A549 treated with GW870086 at 1 μM for 4 hours (cell line): Measurements from ENCODE around the gene TMEM158. TPM values are rescaled to one million over a fixed set of nuclear protein-coding genes. Genes with fewer than 3 reads are reported as not detected.

Source experiments
- total RNA-seq: library from RNA; stranded (reverse); fragments of 200-300 nt; extraction: Qiagen RNA extraction; gene quantifications from 5 replicates; pipeline ENCODE4 v1.2.3, GENCODE V29; 2022; ENCODE audit warnings: low read depth

Gene TMEM158
- total RNA-seq: 9.5 to 15.3 TPM (median 12.9 TPM) in 5 replicates

DNA sequence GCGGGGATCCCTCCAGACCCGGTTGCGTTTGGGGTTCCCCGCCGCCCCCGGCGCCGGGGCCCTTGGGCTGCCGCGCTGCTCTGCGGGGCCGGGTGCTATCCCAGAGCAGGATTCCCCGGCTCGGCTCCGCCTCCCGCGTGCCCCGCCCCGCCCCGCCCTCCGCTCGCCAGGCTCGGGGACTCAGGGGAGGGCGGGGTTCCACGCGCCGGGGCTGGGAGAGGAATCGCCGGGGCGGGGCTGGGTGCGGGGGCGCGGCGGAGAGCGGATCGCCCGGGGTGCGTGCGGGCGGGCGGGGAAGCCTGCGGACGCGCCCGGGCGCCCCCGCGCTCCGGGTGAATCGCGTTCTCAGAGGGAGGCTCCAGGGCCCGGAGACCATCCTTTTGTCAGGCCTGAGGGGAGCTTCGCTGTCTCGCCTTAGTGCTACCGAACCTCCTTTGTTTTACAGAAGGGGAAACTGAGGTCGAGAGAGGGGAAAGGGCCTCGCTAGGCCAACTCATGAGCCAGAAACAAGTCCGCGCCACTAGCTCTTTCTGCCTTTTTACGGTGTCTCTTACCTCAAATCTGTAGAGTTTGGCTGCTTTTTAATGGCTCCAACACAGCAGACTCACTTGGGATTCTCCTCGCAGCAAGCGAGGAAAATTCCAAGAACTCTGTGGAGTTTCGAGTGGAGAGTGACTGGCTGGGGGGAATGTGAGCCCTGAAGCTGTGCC, at the start of gene TMEM158:
Gene TMEM158 (minus strand): TSS at position 82 of the 710 bp plus-strand sequence. CDS start 260 bp downstream, outside the sequence.

Other genes with a start within 250 kb of the TMEM158 start
- 0.27 TPM in 1 of 5 replicates, not detected in the others for gene CLEC3B, start 200.0 kb downstream of the TMEM158 start, total RNA-seq
- gene CDCP1, start 79.9 kb downstream of the TMEM158 start, total RNA-seq: 9.8 to 11.7 TPM (median 10.5 TPM) in 5 replicates
- gene LARS2, start 162.3 kb upstream of the TMEM158 start, total RNA-seq: 9.2 to 10.3 TPM (median 10.0 TPM) in 5 replicates